Measurements from ENCODE around the gene SLC44A1.

- TF ChIP-seq POLR2A (IDR thresholded peaks at IDR 0.05), result no peak
- TF ChIP-seq CTCF (IDR thresholded peaks at IDR 0.05), result no peak
- TF ChIP-seq EP300 (IDR thresholded peaks at IDR 0.05), result no peak
These were observed 13.4 kb downstream of the SLC44A1 start for GRCh38 chr9:105257809-105258208.

Data from tibial nerve (tissue), 4 donors.